Neural progenitor cell (in vitro differentiated cells): ENCODE data around the gene HSD3B7. TPM values are rescaled to one million over a fixed set of nuclear protein-coding genes. Genes with fewer than 3 reads are reported as not detected.

ENCODE experiments used
- DNase-seq: peaks from one replicate; pipeline ENCODE4 v3.0.0-alpha.2; 2016; ENCODE audit warnings: low spot score
- H2AFZ ChIP-seq: fragments of 200-600 bp; sonication (generic); replicated peaks from 2 replicates; pipeline ENCODE4 v1.6.1; 2016; ENCODE audit warnings: antibody characterized with exemption
- H3F3A ChIP-seq: fragments of 200-600 bp; sonication (generic); 2 replicates; pipeline ENCODE4 v1.6.1; 2016; ENCODE audit warnings: antibody characterized with exemption, low read depth
- H3K27ac ChIP-seq: fragments of 200-600 bp; sonication (generic); 2 replicates; pipeline ENCODE4 v1.5.1; 2016; ENCODE audit warnings: mild to moderate bottlenecking
- H3K27me3 ChIP-seq: fragments of 200-600 bp; sonication (generic); 2 replicates; pipeline ENCODE4 v1.6.1; 2016; ENCODE audit warnings: mild to moderate bottlenecking, moderate library complexity
- H3K36me3 ChIP-seq: fragments of 200-600 bp; sonication (generic); 2 replicates; pipeline ENCODE4 v1.5.1; 2016
- H3K4me1 ChIP-seq: fragments of 200-600 bp; sonication (generic); 2 replicates; pipeline ENCODE4 v1.6.1; 2016; ENCODE audit warnings: mixed run types
- H3K4me2 ChIP-seq: fragments of 200-600 bp; sonication (generic); 2 replicates; pipeline ENCODE4 v1.6.1; 2016
- H3K4me3 ChIP-seq: fragments of 200-600 bp; sonication (generic); 2 replicates; pipeline ENCODE4 v1.5.1; 2016
- H3K79me2 ChIP-seq: fragments of 200-600 bp; sonication (generic); 2 replicates; pipeline ENCODE4 v1.6.1; 2016; ENCODE audit warnings: low read depth
- H3K9ac ChIP-seq: fragments of 200-600 bp; sonication (generic); 2 replicates; pipeline ENCODE4 v1.6.1; 2016
- H3K9me3 ChIP-seq: fragments of 200-600 bp; sonication (generic); 2 replicates; pipeline ENCODE4 v1.5.1; 2016; ENCODE audit warnings: low read depth
- H4K20me1 ChIP-seq: fragments of 200-600 bp; sonication (generic); 2 replicates; pipeline ENCODE4 v1.6.1; 2016; ENCODE audit warnings: low read depth
- H3K27ac Mint-ChIP-seq: 3 replicates; pipeline ENCODE4 v1.8.0; 2021; ENCODE audit warnings: mixed read lengths
- H3K27me3 Mint-ChIP-seq: 2 replicates; pipeline ENCODE4 v1.8.0; 2022; ENCODE audit warnings: low read depth, mild to moderate bottlenecking, inconsistent platforms, moderate library complexity, mixed read lengths; ENCODE audit not compliant: insufficient read depth
- H3K36me3 Mint-ChIP-seq: 3 replicates; pipeline ENCODE4 v1.8.0; 2021; ENCODE audit warnings: mixed read lengths
- H3K4me1 Mint-ChIP-seq: 3 replicates; pipeline ENCODE4 v1.8.0; 2021; ENCODE audit warnings: mixed read lengths
- H3K4me3 Mint-ChIP-seq: 3 replicates; pipeline ENCODE4 v1.8.0; 2021; ENCODE audit warnings: mild to moderate bottlenecking, moderate library complexity, mixed read lengths
- H3K9me3 Mint-ChIP-seq: 3 replicates; pipeline ENCODE4 v1.8.0; 2020; ENCODE audit warnings: mixed read lengths
- CTCF ChIP-seq: fragments of 200-600 bp; sonication (generic); IDR thresholded peaks from 2 replicates; pipeline ENCODE4 v1.5.1; 2017; ENCODE audit warnings: antibody characterized with exemption, mild to moderate bottlenecking
- EZH2 ChIP-seq: fragments of 200-600 bp; sonication (generic); IDR thresholded peaks from 2 replicates; pipeline ENCODE4 v1.6.1; 2017; ENCODE audit warnings: antibody characterized with exemption, mild to moderate bottlenecking, moderate library complexity
- EZH2phosphoT487 ChIP-seq: fragments of 200-600 bp; sonication (generic); IDR thresholded peaks from 2 replicates; pipeline ENCODE4 v1.6.1; 2017; ENCODE audit warnings: antibody characterized with exemption
- total RNA-seq: library from RNA; depleted of rRNA; stranded (reverse); fragments of >200 nt; gene quantifications from 2 replicates; pipeline ENCODE4 v1.2.3, GENCODE V29; 2015; ENCODE audit warnings: low replicate concordance

Gene HSD3B7
- total RNA-seq, 1 donor from 2014 or later = 1.4 TPM

- Histone ChIP-seq H4K20me1 (peaks cover 27% of the 10 kb centered on the region), H3K9ac (no peak overlapping the region), H3K4me1 (peaks cover 13% of the 10 kb centered on the region), H3K9me3 (no peaks in the 10 kb centered on the region), H3F3A (peaks cover 55% of the 10 kb centered on the region), H3K79me2 (peaks cover 18% of the 10 kb centered on the region), H2AFZ (no peak overlapping the region), H3K27me3 (no peaks in the 10 kb centered on the region), H3K4me2 (no peak overlapping the region), H3K36me3 (peaks cover 6% of the 10 kb centered on the region), H3K27ac (no peak overlapping the region), H3K4me3 (no peak overlapping the region)
- no peaks in the 10 kb centered on the region for H3K9me3 Mint-ChIP-seq
- TF ChIP-seq EZH2 = no peak
- no peak for TF ChIP-seq CTCF
- no peak for TF ChIP-seq EZH2phosphoT487
- no peak for DNase-seq
- peaks cover 3% of the 10 kb centered on the region for H3K27me3 Mint-ChIP-seq
- no peak overlapping the region for H3K4me3 Mint-ChIP-seq
- no peak overlapping the region for H3K27ac Mint-ChIP-seq
- H3K4me1 Mint-ChIP-seq = peaks cover 21% of the 10 kb centered on the region
- H3K36me3 Mint-ChIP-seq = no peaks in the 10 kb centered on the region
Measured at GRCh38 chr16:30954993-30955392, 30.0 kb upstream of the HSD3B7 start.

- Histone ChIP-seq H3K27me3 (no peaks in the 10 kb centered on the region), H3F3A (peaks cover 47% of the 10 kb centered on the region), H3K27ac (peak overlapping the region; percentile 100), H3K4me3 (peak overlapping the region; percentile 98), H4K20me1 (peaks cover 16% of the 10 kb centered on the region), H3K9me3 (no peaks in the 10 kb centered on the region), H3K4me2 (peak overlapping the region; percentile 83), H2AFZ (peak overlapping the region; percentile 100), H3K79me2 (peaks cover 23% of the 10 kb centered on the region), H3K36me3 (peaks cover 9% of the 10 kb centered on the region), H3K9ac (peak overlapping the region; percentile 100), H3K4me1 (peaks cover 5% of the 10 kb centered on the region)
- Mint-ChIP-seq H3K4me3 (peak overlapping the region; percentile 97), H3K4me1 (peaks cover 14% of the 10 kb centered on the region), H3K9me3 (no peaks in the 10 kb centered on the region), H3K36me3 (peaks cover 9% of the 10 kb centered on the region), H3K27ac (peak overlapping the region; percentile 100), H3K27me3 (peaks cover 3% of the 10 kb centered on the region)
- DNase-seq = peak; percentile 89
- TF ChIP-seq EZH2 (no peak), CTCF (peak; percentile 44)
Measured at GRCh38 chr16:30956601-30957455, 28.2 kb upstream of the HSD3B7 start.

GRCh38 chr16:30957456-30958174, 27.4 kb upstream of the HSD3B7 start, which contains the start of gene SETD1A:
Gene SETD1A, plus strand, starts transcription at chr16:30957754. Its CDS starts 978 bp downstream, at chr16:30958732.
- peaks cover 14% of the 10 kb centered on the region for H3K4me1 Mint-ChIP-seq
- Histone ChIP-seq H3K9me3 (no peaks in the 10 kb centered on the region), H3K27me3 (no peaks in the 10 kb centered on the region), H3K27ac (peak within 1 kb of the TSS; percentile 100), H3F3A (peaks cover 47% of the 10 kb centered on the region), H3K4me1 (peaks cover 5% of the 10 kb centered on the region), H2AFZ (peak within 1 kb of the TSS; percentile 100), H3K4me3 (peak within 1 kb of the TSS; percentile 98), H3K36me3 (peaks cover 11% of the 10 kb centered on the region), H4K20me1 (peaks cover 16% of the 10 kb centered on the region), H3K79me2 (peaks cover 23% of the 10 kb centered on the region), H3K4me2 (peak within 1 kb of the TSS; percentile 83), H3K9ac (peak within 1 kb of the TSS; percentile 100)
- DNase-seq = peak; percentile 99
- H3K27me3 Mint-ChIP-seq = peaks cover 5% of the 10 kb centered on the region
- peak within 1 kb of the TSS; percentile 100 for H3K27ac Mint-ChIP-seq
- no peak for TF ChIP-seq CTCF
- no peak for TF ChIP-seq EZH2phosphoT487
- no peak for TF ChIP-seq EZH2
- peaks cover 12% of the 10 kb centered on the region for H3K36me3 Mint-ChIP-seq
- peak within 1 kb of the TSS; percentile 97 for H3K4me3 Mint-ChIP-seq
- no peaks in the 10 kb centered on the region for H3K9me3 Mint-ChIP-seq
